ENCODE data around the gene CNN2. TPM values are rescaled to one million over a fixed set of nuclear protein-coding genes. Genes with fewer than 3 reads are reported as not detected.

Gene CNN2
- polyA plus RNA-seq, 1 donor from 2014 or later: 42.8 TPM

GRCh38 chr19:1040476-1041271 is 14.3 kb downstream of the CNN2 start:
- H3K27ac ChIP-seq (ENCODE audit: low read length): peak overlapping the region; percentile 50
- TF ChIP-seq TAF1 (IDR thresholded peaks at IDR 0.05; ENCODE audit: low read depth) (no peak), POLR2AphosphoS5 (IDR thresholded peaks at IDR 0.05) (peak; percentile 40)
- H4K20me1 ChIP-seq (ENCODE audit: insufficient read depth): no peaks in the 10 kb centered on the region
- no peaks in the 10 kb centered on the region for H3K9me2 ChIP-seq (ENCODE audit: insufficient read depth, low read length)
- no peaks in the 10 kb centered on the region for H3K9me3 ChIP-seq (ENCODE audit: low read length)
- H3K79me2 ChIP-seq (replicated peaks; ENCODE audit: insufficient read depth, low read length): no peaks in the 10 kb centered on the region
- H3K36me3 ChIP-seq (ENCODE audit: insufficient read depth, low read length): no peaks in the 10 kb centered on the region
- peak overlapping the region; percentile 14 for H2AFZ ChIP-seq (ENCODE audit: low read depth, low read length)
- peak overlapping the region; percentile 68 for H3K4me2 ChIP-seq (ENCODE audit: low read length)
- H3K4me3 ChIP-seq (ENCODE audit: low read length): peak overlapping the region; percentile 81
- H3K27me3 ChIP-seq (ENCODE audit: insufficient read depth, low read depth, low read length): no peaks in the 10 kb centered on the region
- H3K9ac ChIP-seq (ENCODE audit: low read length): peak overlapping the region; percentile 73
- H3F3A ChIP-seq (ENCODE audit: insufficient read depth, low read length, poor library complexity, severe bottlenecking): no peaks in the 10 kb centered on the region

- TF ChIP-seq RAD21 (conservative IDR thresholded peaks at IDR 0.05) (no peak), MXI1 (conservative IDR thresholded peaks at IDR 0.05; ENCODE audit: poor library complexity, severe bottlenecking) (no peak), POLR2AphosphoS5 (IDR thresholded peaks at IDR 0.05) (no peak), EZH2 (IDR thresholded peaks at IDR 0.05; ENCODE audit: borderline replicate concordance, insufficient read depth, low read length, poor library complexity, severe bottlenecking) (no peak), TAF1 (IDR thresholded peaks at IDR 0.05; ENCODE audit: low read depth) (no peak), EP300 (conservative IDR thresholded peaks at IDR 0.05; ENCODE audit: poor library complexity, severe bottlenecking) (no peak), REST (IDR thresholded peaks at IDR 0.05; ENCODE audit: borderline replicate concordance) (no peak), SMC3 (conservative IDR thresholded peaks at IDR 0.05; ENCODE audit: poor library complexity) (no peak)
- TF ChIP-seq, protein P1, sequence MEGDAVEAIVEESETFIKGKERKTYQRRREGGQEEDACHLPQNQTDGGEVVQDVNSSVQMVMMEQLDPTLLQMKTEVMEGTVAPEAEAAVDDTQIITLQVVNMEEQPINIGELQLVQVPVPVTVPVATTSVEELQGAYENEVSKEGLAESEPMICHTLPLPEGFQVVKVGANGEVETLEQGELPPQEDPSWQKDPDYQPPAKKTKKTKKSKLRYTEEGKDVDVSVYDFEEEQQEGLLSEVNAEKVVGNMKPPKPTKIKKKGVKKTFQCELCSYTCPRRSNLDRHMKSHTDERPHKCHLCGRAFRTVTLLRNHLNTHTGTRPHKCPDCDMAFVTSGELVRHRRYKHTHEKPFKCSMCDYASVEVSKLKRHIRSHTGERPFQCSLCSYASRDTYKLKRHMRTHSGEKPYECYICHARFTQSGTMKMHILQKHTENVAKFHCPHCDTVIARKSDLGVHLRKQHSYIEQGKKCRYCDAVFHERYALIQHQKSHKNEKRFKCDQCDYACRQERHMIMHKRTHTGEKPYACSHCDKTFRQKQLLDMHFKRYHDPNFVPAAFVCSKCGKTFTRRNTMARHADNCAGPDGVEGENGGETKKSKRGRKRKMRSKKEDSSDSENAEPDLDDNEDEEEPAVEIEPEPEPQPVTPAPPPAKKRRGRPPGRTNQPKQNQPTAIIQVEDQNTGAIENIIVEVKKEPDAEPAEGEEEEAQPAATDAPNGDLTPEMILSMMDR (IDR thresholded peaks at IDR 0.05; ENCODE audit: poor library complexity, severe bottlenecking): no peak
- Histone ChIP-seq H3K4me3 (ENCODE audit: low read length) (peak overlapping the region; percentile 81), H3K9me3 (ENCODE audit: low read length) (no peaks in the 10 kb centered on the region), H3K79me2 (replicated peaks; ENCODE audit: insufficient read depth, low read length) (no peaks in the 10 kb centered on the region), H3K27me3 (ENCODE audit: insufficient read depth, low read depth, low read length) (no peaks in the 10 kb centered on the region), H3K36me3 (ENCODE audit: insufficient read depth, low read length) (no peaks in the 10 kb centered on the region), H3K4me2 (ENCODE audit: low read length) (peak overlapping the region; percentile 68), H3F3A (ENCODE audit: insufficient read depth, low read length, poor library complexity, severe bottlenecking) (no peaks in the 10 kb centered on the region), H3K9me2 (ENCODE audit: insufficient read depth, low read length) (no peaks in the 10 kb centered on the region), H4K20me1 (ENCODE audit: insufficient read depth) (no peaks in the 10 kb centered on the region), H3K9ac (ENCODE audit: low read length) (peak overlapping the region; percentile 54), H2AFZ (ENCODE audit: low read depth, low read length) (no peak overlapping the region), H3K27ac (ENCODE audit: low read length) (peak overlapping the region; percentile 12)
Measured at GRCh38 chr19:1041272-1041834, 14.9 kb downstream of the CNN2 start.

Measured in neural cell (in vitro differentiated cells).